Testis (tissue), 3 donors: ENCODE measurements around the gene PTPN11. TPM values are rescaled to one million over a fixed set of nuclear protein-coding genes. Genes with fewer than 3 reads are reported as not detected.
"Not testable (repeated sequence)": the region's sequence is repeated elsewhere in the genome, so short reads cannot be mapped to it uniquely, and the experiment has no call there.

Experiments
- DNase-seq: peaks from one replicate; pipeline ENCODE4 v3.0.0-alpha.2; 2019
- H3K27ac ChIP-seq, 2 donors: fragments of 200-600 bp; sonication (generic); one replicate each; pipeline ENCODE4 v1.5.1; 2019
- H3K27me3 ChIP-seq: fragments of 200-600 bp; sonication (generic); one replicate; pipeline ENCODE4 v1.5.1; 2019
- H3K36me3 ChIP-seq: fragments of 200-600 bp; sonication (generic); one replicate; pipeline ENCODE4 v1.5.1; 2017; ENCODE audit warnings: low read depth; ENCODE audit errors: missing control alignments
- H3K4me1 ChIP-seq: fragments of 200-600 bp; sonication (generic); one replicate; pipeline ENCODE4 v1.5.1; 2019
- H3K4me3 ChIP-seq, 2 donors: fragments of 200-600 bp; sonication (generic); one replicate each; pipeline ENCODE4 v1.5.1; 2017 to 2019
- H3K9me3 ChIP-seq: fragments of 200-600 bp; sonication (generic); one replicate; pipeline ENCODE4 v1.5.1; 2017
- CTCF ChIP-seq, 3 experiments: fragments of 450-650 bp in 2 of 3; fragments of 200-600 bp in 1 of 3; sonication (generic) in 1 of 3; IDR thresholded peaks; one replicate each; pipeline ENCODE4 v1.5.1; 2016 to 2019; ENCODE audit warnings: antibody characterized with exemption in 3 of 3, mild to moderate bottlenecking in 2 of 3, moderate library complexity in 1 of 3
- POLR2A ChIP-seq: fragments of 450-650 bp; IDR thresholded peaks from one replicate; pipeline ENCODE4 v1.6.1; 2017; ENCODE audit warnings: antibody characterized with exemption, mild to moderate bottlenecking, moderate library complexity
- WGBS, 2 donors: methylation state at CpG; one replicate each; pipeline ENCODE4 v1.1.5; 2018; 5-methylcytosine and 5-hydroxymethylcytosine counted together
- intact Hi-C: fragments of 100-400 bp; cut with DNase I; formaldehyde crosslinking; loops from one replicate; pipeline ENCODE4 v1.15.1; 2023; ENCODE audit warnings: low total_unique reads
- polyA plus RNA-seq: library from polyadenylated mRNA; stranded (reverse); fragments of 350-450 nt; fragmentation: Illumina TruSeq; extraction: RNeasy Lipid Tissue Mini Kit (QIAGEN cat#74804); gene quantifications from one replicate; pipeline ENCODE4 v1.2.3, GENCODE V29; 2014; ENCODE audit warnings: low read depth, low replicate concordance; ENCODE audit not compliant: insufficient read depth
- total RNA-seq, 2 donors: library from RNA; depleted of rRNA; stranded (reverse); fragments of >200 nt; gene quantifications; one replicate each; pipeline ENCODE4 v1.2.3, GENCODE V29; 2016

PTPN11 gene
- total and polyA plus RNA-seq, 3 donors from 2014 or later = 32.0 to 53.0 (median 49.4) TPM

DNA sequence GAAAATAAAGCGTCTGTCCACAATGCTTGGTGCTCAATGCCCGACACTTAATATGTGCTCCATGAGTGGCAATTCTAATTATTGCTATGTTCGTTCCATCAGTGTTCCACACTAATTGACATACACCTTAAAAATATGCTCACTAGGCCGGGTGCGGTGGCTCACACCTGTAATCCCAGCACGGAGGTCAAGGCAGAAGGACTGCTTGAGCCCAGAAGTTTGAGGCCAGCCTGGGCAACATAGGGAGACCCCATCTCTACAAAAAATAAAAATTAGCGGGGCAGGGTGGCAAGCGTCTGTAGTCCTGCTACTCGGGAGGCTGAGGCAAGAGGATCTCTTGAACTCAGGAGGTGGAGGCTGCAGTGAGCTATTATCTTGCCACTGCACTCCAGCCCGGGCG lies 35.9 kb upstream of the PTPN11 start:
- peak overlapping the region; percentile 81 to 95 for H3K4me3 ChIP-seq
- no peaks in the 10 kb centered on the region for H3K9me3 ChIP-seq
- intact Hi-C loops = no loop called here
- no peak for TF ChIP-seq POLR2A
- TF ChIP-seq CTCF (IDR thresholded peaks at IDR 0.05) = no peak
- H3K27ac ChIP-seq = peak overlapping the region in 1 of 2 donors; percentile 89
- peaks cover 4% of the 10 kb centered on the region for H3K4me1 ChIP-seq
- no peak for DNase-seq
- H3K36me3 ChIP-seq = no peaks in the 10 kb centered on the region
- H3K27me3 ChIP-seq = no peaks in the 10 kb centered on the region
- 59 to 71% methylated on average over 11 of the region's 11 CpGs for WGBS, 2 donors

- WGBS, 2 donors = 51 to 64% methylated on average over 3 of the region's 3 CpGs
- H3K27me3 ChIP-seq = no peaks in the 10 kb centered on the region
- no peak overlapping the region for H3K4me3 ChIP-seq
- no peaks in the 10 kb centered on the region for H3K9me3 ChIP-seq
- intact Hi-C loops = no loop called here
- no peak for DNase-seq
- no peaks in the 10 kb centered on the region for H3K4me1 ChIP-seq
- no peak for TF ChIP-seq POLR2A
- no peak for TF ChIP-seq CTCF (IDR thresholded peaks at IDR 0.05)
- H3K36me3 ChIP-seq = no peaks in the 10 kb centered on the region
- H3K27ac ChIP-seq = no peak overlapping the region
These were observed 32.0 kb upstream of the PTPN11 start for GRCh38 chr12:112386726-112387125.

- TF ChIP-seq CTCF (IDR thresholded peaks at IDR 0.05) (no peak), POLR2A (no peak)
- DNase-seq = no peak
- H3K4me3 ChIP-seq = no peak overlapping the region
- intact Hi-C loops = no loop called here
- 82 to 93% methylated on average over 4 of the region's 4 CpGs for WGBS, 2 donors
- no peaks in the 10 kb centered on the region for H3K36me3 ChIP-seq
- H3K27me3 ChIP-seq = no peaks in the 10 kb centered on the region
- no peaks in the 10 kb centered on the region for H3K4me1 ChIP-seq
- no peak overlapping the region for H3K27ac ChIP-seq
- H3K9me3 ChIP-seq = no peaks in the 10 kb centered on the region
These were observed 29.5 kb upstream of the PTPN11 start for GRCh38 chr12:112389228-112389627.

DNA sequence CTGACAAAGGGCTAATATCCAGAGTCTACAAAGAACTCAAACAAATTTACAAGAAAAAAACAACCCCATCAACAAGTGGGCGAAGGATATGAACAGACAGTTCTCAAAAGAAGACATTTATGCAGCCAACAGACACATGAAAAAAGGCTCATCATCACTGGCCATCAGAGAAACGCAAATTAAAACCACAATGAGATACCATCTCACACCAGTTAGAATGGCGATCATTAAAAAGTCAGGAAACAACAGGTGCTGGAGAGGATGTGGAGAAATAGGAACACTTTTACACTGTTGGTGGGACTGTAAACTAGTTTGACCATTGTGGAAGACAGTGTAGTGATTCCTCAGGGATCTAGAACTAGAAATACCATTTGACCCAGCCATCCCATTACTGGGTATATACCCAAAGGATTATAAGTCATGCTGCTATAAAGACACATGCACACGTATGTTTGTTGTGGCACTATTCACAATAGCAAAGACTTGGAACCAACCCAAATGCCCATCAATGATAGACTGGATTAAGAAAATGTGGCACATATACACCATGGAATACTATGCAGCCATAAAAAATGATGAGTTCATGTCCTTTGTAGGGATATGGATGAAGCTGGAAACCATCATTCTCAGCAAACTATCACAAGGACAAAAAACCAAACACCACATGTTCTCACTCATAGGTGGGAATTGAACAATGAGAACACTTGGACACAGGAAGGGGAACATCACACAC lies 28.7 kb upstream of the PTPN11 start:
- 88 to 91% methylated on average over 4 of the region's 4 CpGs for WGBS, 2 donors
- H3K36me3 ChIP-seq, H3K27me3 ChIP-seq, DNase-seq, H3K4me1 ChIP-seq, intact Hi-C loops, H3K9me3 ChIP-seq, H3K4me3 ChIP-seq, H3K27ac ChIP-seq: not testable (repeated sequence)

DNA sequence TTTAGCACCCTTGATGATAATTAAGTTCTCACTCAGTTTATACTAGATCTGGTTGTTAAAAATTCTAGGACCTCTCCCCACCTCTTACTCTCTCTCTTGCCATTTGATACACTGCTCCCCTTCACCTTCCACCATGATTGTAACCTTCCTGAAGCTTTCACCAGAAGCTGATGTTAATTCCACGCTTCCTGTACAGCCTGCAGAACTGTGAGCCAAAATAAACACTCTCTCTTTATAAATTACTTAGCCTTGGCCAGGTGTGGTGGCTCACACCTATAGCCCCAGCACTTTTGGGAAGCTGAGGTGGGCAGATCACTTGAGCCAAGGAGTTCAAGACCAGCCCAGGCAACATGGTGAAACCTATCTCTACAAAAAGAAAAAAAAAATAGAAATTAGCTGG lies 25.4 kb upstream of the PTPN11 start:
- no peaks in the 10 kb centered on the region for H3K9me3 ChIP-seq
- no peaks in the 10 kb centered on the region for H3K4me1 ChIP-seq
- DNase-seq = no peak
- H3K27ac ChIP-seq = no peak overlapping the region
- WGBS, 2 donors = 94 to 96% methylated on average over 1 of the region's 1 CpG
- TF ChIP-seq POLR2A (no peak), CTCF (IDR thresholded peaks at IDR 0.05) (no peak)
- H3K27me3 ChIP-seq = no peaks in the 10 kb centered on the region
- no peaks in the 10 kb centered on the region for H3K36me3 ChIP-seq
- intact Hi-C loops = no loop called here
- H3K4me3 ChIP-seq = no peak overlapping the region
